Measurements from ENCODE around the gene TNK1. TPM values are rescaled to one million over a fixed set of nuclear protein-coding genes. Genes with fewer than 3 reads are reported as not detected.

The TNK1 gene
- total and polyA plus RNA-seq, 2 donors (not counting 1 experiment from before 2014, with no cell fraction given), result 11.7 to 23.7 TPM

DNA sequence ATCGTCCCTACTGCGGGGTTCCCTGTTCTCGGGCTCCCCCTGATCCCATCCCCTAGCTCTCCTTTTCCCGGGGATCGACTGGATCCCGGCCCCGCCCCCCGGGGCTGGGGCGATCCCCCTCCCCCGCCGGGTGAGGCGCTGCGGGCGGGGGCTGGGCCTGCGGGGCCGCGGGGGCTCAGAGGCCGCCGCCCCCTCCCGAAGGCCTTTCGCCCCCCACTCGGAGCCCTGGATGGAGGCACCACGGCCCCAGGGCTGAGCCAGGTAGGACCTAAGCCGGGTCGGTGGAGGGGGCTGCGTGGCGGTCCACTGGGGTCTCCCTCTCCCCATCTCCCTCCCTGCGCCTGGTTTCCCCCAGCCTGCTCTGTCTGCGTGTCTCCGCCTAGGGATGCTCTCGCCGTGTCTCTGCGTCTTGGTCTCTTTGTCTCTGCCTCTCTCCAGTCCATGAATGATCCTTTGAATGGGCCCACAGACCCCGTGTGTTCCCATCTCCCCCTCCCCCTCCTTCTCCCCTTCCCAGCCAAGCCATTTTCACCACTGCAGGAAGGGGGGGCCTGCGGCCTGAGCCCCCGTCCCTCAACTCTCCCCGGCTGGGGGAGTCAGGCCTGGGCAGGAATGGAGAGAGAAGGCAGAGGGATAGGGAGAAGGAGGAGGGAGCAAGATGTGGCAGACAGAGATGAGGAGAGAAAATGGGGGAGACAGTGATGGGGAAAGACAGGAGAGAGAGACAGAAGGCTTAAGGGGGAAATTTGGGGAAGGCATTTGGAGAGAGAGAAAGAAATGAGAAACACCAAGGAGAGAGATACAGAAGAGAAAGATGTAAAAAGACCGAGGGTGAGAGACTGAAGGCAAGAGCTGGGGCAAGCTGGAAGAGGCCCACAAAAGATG lies 24.7 kb downstream of the TNK1 start:
- TF ChIP-seq EZH2 (IDR thresholded peaks at IDR 0.05; ENCODE audit: borderline replicate concordance, insufficient read depth, low read depth, low read length, poor library complexity, severe bottlenecking), result no peak
- TF ChIP-seq, protein P1, sequence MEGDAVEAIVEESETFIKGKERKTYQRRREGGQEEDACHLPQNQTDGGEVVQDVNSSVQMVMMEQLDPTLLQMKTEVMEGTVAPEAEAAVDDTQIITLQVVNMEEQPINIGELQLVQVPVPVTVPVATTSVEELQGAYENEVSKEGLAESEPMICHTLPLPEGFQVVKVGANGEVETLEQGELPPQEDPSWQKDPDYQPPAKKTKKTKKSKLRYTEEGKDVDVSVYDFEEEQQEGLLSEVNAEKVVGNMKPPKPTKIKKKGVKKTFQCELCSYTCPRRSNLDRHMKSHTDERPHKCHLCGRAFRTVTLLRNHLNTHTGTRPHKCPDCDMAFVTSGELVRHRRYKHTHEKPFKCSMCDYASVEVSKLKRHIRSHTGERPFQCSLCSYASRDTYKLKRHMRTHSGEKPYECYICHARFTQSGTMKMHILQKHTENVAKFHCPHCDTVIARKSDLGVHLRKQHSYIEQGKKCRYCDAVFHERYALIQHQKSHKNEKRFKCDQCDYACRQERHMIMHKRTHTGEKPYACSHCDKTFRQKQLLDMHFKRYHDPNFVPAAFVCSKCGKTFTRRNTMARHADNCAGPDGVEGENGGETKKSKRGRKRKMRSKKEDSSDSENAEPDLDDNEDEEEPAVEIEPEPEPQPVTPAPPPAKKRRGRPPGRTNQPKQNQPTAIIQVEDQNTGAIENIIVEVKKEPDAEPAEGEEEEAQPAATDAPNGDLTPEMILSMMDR (IDR thresholded peaks at IDR 0.05), result no peak
- no peak overlapping the region for H3K27ac ChIP-seq (ENCODE audit: low read length in 2 of 2)
- ChIA-PET POLR2A (interaction anchor here (1.2 kb wide), 1 partner anchor 185 kb away, joined by 3 read pairs; no protein-coding TSS in a partner anchor), CTCF (interaction anchor here (1.2 kb wide), 2 partner anchors 31 to 32 kb away, joined by 3 to 4 read pairs; no protein-coding TSS in a partner anchor)
- Mint-ChIP-seq H3K27ac (no peak overlapping the region), H3K9me3 (ENCODE audit: insufficient read depth) (no peaks in the 10 kb centered on the region), H3K4me3 (peak overlapping the region; percentile 83), H3K4me1 (peaks cover 23% of the 10 kb centered on the region), H3K27me3 (peaks cover 30% of the 10 kb centered on the region)
- H3K9ac ChIP-seq (ENCODE audit: low read length), result peak overlapping the region; percentile 76
- intact Hi-C loops (cut with micrococcal nuclease), result loop anchor here (2.0 kb wide), 2 partner anchors 99 to 191 kb away; partner anchors contain the start of gene EIF5A
- peak overlapping the region; percentile 87 for H2AFZ ChIP-seq (ENCODE audit: insufficient read depth, low read depth, low read length, poor library complexity, severe bottlenecking)
- peak overlapping the region; percentile 94 for H3K4me2 ChIP-seq (replicated peaks; ENCODE audit: low read depth, low read length, poor library complexity, severe bottlenecking)
- H3K4me3 ChIP-seq (ENCODE audit: control extremely low read depth in 1 of 5, extremely low read depth in 1 of 5, insufficient read depth in 1 of 5, low read depth in 2 of 5, low read length in 4 of 5), result peak overlapping the region in 4 of 5 experiments; percentile 80 to 95 (median 86)
- no peaks in the 10 kb centered on the region for H3K36me3 ChIP-seq (replicated peaks in 1 of 2; ENCODE audit: control extremely low read depth in 1 of 2, control insufficient read depth in 1 of 2, extremely low read depth in 1 of 2, insufficient read depth in 2 of 2, low read length in 1 of 2)
- H3K79me2 ChIP-seq (ENCODE audit: control insufficient read depth, insufficient read depth, low read length), result peaks cover 6% of the 10 kb centered on the region
- 35% methylated on average over 27 of the region's 38 CpGs for WGBS (ENCODE audit: insufficient coverage)
- DNase-seq (no peak), ATAC-seq (ENCODE audit: low read depth) (no peak)
- H3K27me3 ChIP-seq (replicated peaks in 1 of 4; ENCODE audit: control extremely low read depth in 1 of 4, control insufficient read depth in 3 of 4, insufficient read depth in 4 of 4, low read length in 3 of 4), result peaks cover 0 to 31% (median 4%) of the 10 kb centered on the region in 4 experiments
- peaks cover 17 to 20% of the 10 kb centered on the region in 2 donors for H3K4me1 ChIP-seq (ENCODE audit: control insufficient read depth in 2 of 2, insufficient read depth in 2 of 2, low read length in 2 of 2)
- peaks cover 0 to 4% (median 0%) of the 10 kb centered on the region in 3 donors for H3K9me3 ChIP-seq (ENCODE audit: control extremely low read depth in 1 of 3, control insufficient read depth in 2 of 3, insufficient read depth in 1 of 3, low read length in 2 of 3)
- H4K20me1 ChIP-seq (ENCODE audit: control insufficient read depth, insufficient read depth, low read length, poor library complexity, severe bottlenecking), result no peaks in the 10 kb centered on the region

Data from B cell (primary cell).